WERI-Rb-1 (cell line): Measurements from ENCODE around the gene PDE4C.

Source experiments
- DNase-seq: peaks from one replicate; pipeline ENCODE4 v3.0.0-alpha.2; 2020
- H3K27ac ChIP-seq: fragments of 250-450 bp; sonication (Bioruptor Pico); 2 replicates; pipeline ENCODE4 v1.5.1; 2020; ENCODE audit warnings: mild to moderate bottlenecking, moderate library complexity
- H3K27me3 ChIP-seq: fragments of 250-450 bp; sonication (Bioruptor Pico); 2 replicates; pipeline ENCODE4 v1.5.1; 2021; ENCODE audit warnings: mild to moderate bottlenecking, low read depth, moderate library complexity; ENCODE audit not compliant: insufficient read depth, severe bottlenecking
- H3K36me3 ChIP-seq: fragments of 250-450 bp; sonication (Bioruptor Pico); 2 replicates; pipeline ENCODE4 v1.5.1; 2020; ENCODE audit warnings: mild to moderate bottlenecking, moderate library complexity
- H3K4me3 ChIP-seq: 2 replicates; pipeline ENCODE4 v1.5.1; 2011; ENCODE audit warnings: low read depth, mild to moderate bottlenecking, control low read depth, low read length
- H3K9me3 ChIP-seq: fragments of 250-450 bp; sonication (Bioruptor Pico); 2 replicates; pipeline ENCODE4 v1.5.1; 2021; ENCODE audit warnings: mild to moderate bottlenecking, moderate library complexity; ENCODE audit not compliant: severe bottlenecking
- CTCF ChIP-seq: IDR thresholded peaks from 2 replicates; pipeline ENCODE4 v1.5.1; 2011; ENCODE audit warnings: low read depth, mild to moderate bottlenecking, control low read depth, inconsistent platforms, low read length

The PDE4C gene

GRCh38 chr19:18270326-18270725, 44.1 kb upstream of the PDE4C start:
- no peak overlapping the region for H3K4me3 ChIP-seq
- H3K9me3 ChIP-seq: no peaks in the 10 kb centered on the region
- no peaks in the 10 kb centered on the region for H3K27me3 ChIP-seq
- DNase-seq: no peak
- no peak overlapping the region for H3K27ac ChIP-seq
- peaks cover 42% of the 10 kb centered on the region for H3K36me3 ChIP-seq
- TF ChIP-seq CTCF: no peak

GRCh38 chr19:18269070-18269723, 43.0 kb upstream of the PDE4C start:
- Histone ChIP-seq H3K4me3 (no peak overlapping the region), H3K36me3 (peaks cover 39% of the 10 kb centered on the region), H3K27ac (no peak overlapping the region), H3K27me3 (no peaks in the 10 kb centered on the region), H3K9me3 (no peaks in the 10 kb centered on the region)
- TF ChIP-seq CTCF: no peak
- DNase-seq: no peak

- H3K27me3 ChIP-seq: no peaks in the 10 kb centered on the region
- H3K27ac ChIP-seq: no peak overlapping the region
- DNase-seq: no peak
These were observed 40.8 kb upstream of the PDE4C start for GRCh38 chr19:18266771-18267686.

GRCh38 chr19:18265582-18265981, 39.3 kb upstream of the PDE4C start:
- Histone ChIP-seq H3K27me3 (no peaks in the 10 kb centered on the region), H3K4me3 (no peak overlapping the region), H3K27ac (no peak overlapping the region), H3K9me3 (no peaks in the 10 kb centered on the region), H3K36me3 (peaks cover 30% of the 10 kb centered on the region)
- TF ChIP-seq CTCF: no peak
- DNase-seq: no peak

More at GRCh38 chr19:18266771-18267686, 40.8 kb upstream of the PDE4C start:
- peaks cover 30% of the 10 kb centered on the region for H3K36me3 ChIP-seq
- TF ChIP-seq CTCF: no peak
- H3K4me3 ChIP-seq: no peak overlapping the region
- H3K9me3 ChIP-seq: no peaks in the 10 kb centered on the region

GRCh38 chr19:18264971-18265540, 38.8 kb upstream of the PDE4C start:
- Histone ChIP-seq H3K27me3 (no peaks in the 10 kb centered on the region), H3K9me3 (no peaks in the 10 kb centered on the region), H3K27ac (no peak overlapping the region), H3K4me3 (no peak overlapping the region), H3K36me3 (peaks cover 30% of the 10 kb centered on the region)
- TF ChIP-seq CTCF: no peak
- no peak for DNase-seq
